K562 (cell line): ENCODE data around the gene FN3K. TPM values are rescaled to one million over a fixed set of nuclear protein-coding genes. Genes with fewer than 3 reads are reported as not detected.

Experiments
- CBX5 ChIP-seq: IDR thresholded peaks from 2 replicates; pipeline ENCODE4 v1.6.1; 2014; ENCODE audit warnings: low read depth, borderline replicate concordance
- COPS2 ChIP-seq: fragments of 450-650 bp; conservative IDR thresholded peaks from 2 replicates; pipeline ENCODE4 v1.6.1; 2016; ENCODE audit warnings: mild to moderate bottlenecking, moderate library complexity
- FOXK2 ChIP-seq, 2 experiments: fragments of 450-650 bp; IDR thresholded peaks in 1 of 2; conservative IDR thresholded peaks in 1 of 2; 2 replicates each; pipeline ENCODE4 v1.6.1; 2016; ENCODE audit warnings: low read depth in 2 of 2, mild to moderate bottlenecking in 1 of 2
- HDAC8 ChIP-seq: fragments of 450-650 bp; IDR thresholded peaks from 2 replicates; pipeline ENCODE4 v1.6.1; 2016; ENCODE audit warnings: mild to moderate bottlenecking, missing genetic modification characterization, moderate library complexity, missing compliant biosample characterization
- HINFP ChIP-seq: fragments of 450-650 bp; conservative IDR thresholded peaks from 2 replicates; pipeline ENCODE4 v1.6.1; 2016; ENCODE audit warnings: missing genetic modification characterization, low read depth, mild to moderate bottlenecking, control low read depth, missing compliant biosample characterization
- JUND ChIP-seq, 2 experiments: IDR thresholded peaks; 2 replicates in 1 of 2; 3 replicates in 1 of 2; pipeline ENCODE4 v1.6.1; 2011; ENCODE audit warnings: borderline replicate concordance in 2 of 2, low read depth in 2 of 2, low read length in 2 of 2, improper control_type of control experiment in 1 of 2, missing biosample characterization in 1 of 2, missing genetic modification characterization in 1 of 2, missing genetic modification reagents in 1 of 2
- RBM15 ChIP-seq: fragments of 200-400 bp; formaldehyde crosslinking; IDR thresholded peaks from 2 replicates; pipeline ENCODE4 v1.6.1; 2018; ENCODE audit warnings: mild to moderate bottlenecking, low read length, moderate library complexity; ENCODE audit not compliant: insufficient read depth
- SLC30A9 ChIP-seq: fragments of 250-450 bp; sonication (Bioruptor Pico); IDR thresholded peaks from 2 replicates; pipeline ENCODE4 v1.8.0; 2022; ENCODE audit warnings: mild to moderate bottlenecking, moderate library complexity
- SMAD1 ChIP-seq: fragments of 150-350 bp; IDR thresholded peaks from 2 replicates; pipeline ENCODE4 v1.6.1; 2014; ENCODE audit warnings: low read length, low read depth; ENCODE audit not compliant: partially characterized antibody
- ZEB2 ChIP-seq: fragments of 450-650 bp; IDR thresholded peaks from 2 replicates; pipeline ENCODE4 v1.6.1; 2016
- ZZZ3 ChIP-seq: fragments of 450-650 bp; IDR thresholded peaks from 2 replicates; pipeline ENCODE4 v1.6.1; 2016; ENCODE audit warnings: antibody characterized with exemption, mild to moderate bottlenecking, moderate library complexity
- polyA plus RNA-seq, 8 experiments: library from polyadenylated mRNA; depleted of rRNA in 4 of 8; stranded (reverse) in 5 of 8; unstranded in 3 of 8; fragments of >200 nt; fragmentation: Nextera tagmentation in 2 of 8; fragmentation: Illumina TruSeq in 1 of 8; extraction: Ambion mirVana in 2 of 8; extraction: Trizol in 1 of 8; gene quantifications; 2 replicates each; pipeline versions ENCODE4 v1.2.1 to v1.2.3, GENCODE V29; 2011 to 2014; ENCODE audit warnings: inconsistent platforms in 1 of 8, missing spikeins in 1 of 8
- total RNA-seq, 7 experiments: library from RNA; depleted of rRNA in 6 of 7; stranded (reverse); fragments of >200 nt in 6 of 7; fragmentation: Illumina TruSeq in 2 of 7; extraction: Trizol in 2 of 7; gene quantifications; 2 replicates each; pipeline versions ENCODE4 v1.2.1 to v1.2.3, GENCODE V29; 2011 to 2021; ENCODE audit warnings: low replicate concordance in 1 of 7
- TF ChIP-seq, protein P1 (sequence below), 3 experiments: fragments of 200-800 bp in 1 of 3; sonication (Bioruptor generic) in 1 of 3; sonication (generic) in 1 of 3; formaldehyde crosslinking in 1 of 3; IDR thresholded peaks; 2 replicates each; pipeline versions ENCODE4 v1.6.1 to v1.8.0; 2016 to 2022; ENCODE audit warnings: mild to moderate bottlenecking in 2 of 3, missing compliant biosample characterization in 2 of 3, missing genetic modification characterization in 2 of 3, missing genetic modification reagents in 1 of 3
- TF ChIP-seq, protein P2 (sequence below): conservative IDR thresholded peaks from 2 replicates; pipeline ENCODE4 v1.6.1; 2011; ENCODE audit warnings: low read depth, mild to moderate bottlenecking, low read length; ENCODE audit not compliant: control insufficient read depth

Gene FN3K
- total and polyA plus RNA-seq, 9 of the 15 experiments (the other 6 are each of a cell fraction or from before 2014, with no cell fraction given) = 0.08 to 22.7 (median 3.8) TPM

- TF ChIP-seq ZEB2 (peak; percentile 55; the same call in 1 of the 2 replicates), CBX5 (no peak), SMAD1 (no peak), COPS2 (no peak), SLC30A9 (CRISPR knock-in tag) (no peak), ZZZ3 (no peak), HDAC8 (tag) (no peak), JUND (IDR thresholded peaks at IDR 0.05; ENCODE audit: borderline replicate concordance, low read depth, low read length) (no peak), JUND (tag; IDR thresholded peaks at IDR 0.05; ENCODE audit: borderline replicate concordance, low read depth, low read length) (no peak), HINFP (tag) (no peak), RBM15 (no peak), FOXK2 (conservative IDR thresholded peaks at IDR 0.05 in 1 of 2, IDR thresholded peaks at IDR 0.05 in 1 of 2; ENCODE audit: low read depth in 2 of 2) (no peak)
- TF ChIP-seq, protein P1, sequence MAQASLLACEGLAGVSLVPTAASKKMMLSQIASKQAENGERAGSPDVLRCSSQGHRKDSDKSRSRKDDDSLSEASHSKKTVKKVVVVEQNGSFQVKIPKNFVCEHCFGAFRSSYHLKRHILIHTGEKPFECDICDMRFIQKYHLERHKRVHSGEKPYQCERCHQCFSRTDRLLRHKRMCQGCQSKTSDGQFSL (CRISPR knock-in tag; IDR thresholded peaks at IDR 0.05) = no peak
- TF ChIP-seq, protein P1 (tag; IDR thresholded peaks at IDR 0.05) = no peak
- TF ChIP-seq, protein P2, sequence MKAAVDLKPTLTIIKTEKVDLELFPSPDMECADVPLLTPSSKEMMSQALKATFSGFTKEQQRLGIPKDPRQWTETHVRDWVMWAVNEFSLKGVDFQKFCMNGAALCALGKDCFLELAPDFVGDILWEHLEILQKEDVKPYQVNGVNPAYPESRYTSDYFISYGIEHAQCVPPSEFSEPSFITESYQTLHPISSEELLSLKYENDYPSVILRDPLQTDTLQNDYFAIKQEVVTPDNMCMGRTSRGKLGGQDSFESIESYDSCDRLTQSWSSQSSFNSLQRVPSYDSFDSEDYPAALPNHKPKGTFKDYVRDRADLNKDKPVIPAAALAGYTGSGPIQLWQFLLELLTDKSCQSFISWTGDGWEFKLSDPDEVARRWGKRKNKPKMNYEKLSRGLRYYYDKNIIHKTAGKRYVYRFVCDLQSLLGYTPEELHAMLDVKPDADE = peak; percentile 38
Observed at GRCh38 chr17:82734987-82735866, at the start of gene FN3K (continued).
